HUES48 (cell line): ENCODE results near the gene SDK1.

Source experiments
- H3K27ac ChIP-seq: one replicate; pipeline ENCODE4 v1.7.0; 2013; ENCODE audit warnings: low read depth, low read length, inconsistent platforms
- H3K27me3 ChIP-seq: 2 replicates; pipeline ENCODE4 v1.6.1; 2013; ENCODE audit warnings: mild to moderate bottlenecking, low read length; ENCODE audit not compliant: control insufficient read depth, insufficient read depth
- H3K36me3 ChIP-seq: 2 replicates; pipeline ENCODE4 v1.6.1; 2013; ENCODE audit warnings: low read length; ENCODE audit not compliant: control insufficient read depth, insufficient read depth
- H3K4me1 ChIP-seq: 2 replicates; pipeline ENCODE4 v1.6.1; 2013; ENCODE audit warnings: mild to moderate bottlenecking, low read length; ENCODE audit not compliant: control insufficient read depth, insufficient read depth
- H3K4me3 ChIP-seq: 2 replicates; pipeline ENCODE4 v1.5.1; 2013; ENCODE audit warnings: mild to moderate bottlenecking, low read depth, low read length
- H3K9ac ChIP-seq: 2 replicates; pipeline ENCODE4 v1.6.1; 2013; ENCODE audit warnings: mild to moderate bottlenecking, low read depth, low read length, moderate library complexity
- H3K9me3 ChIP-seq: 2 replicates; pipeline ENCODE4 v1.6.1; 2013; ENCODE audit warnings: low read length; ENCODE audit not compliant: control insufficient read depth, insufficient read depth

Gene SDK1

GRCh38 chr7:4066206-4066605 is 765.2 kb downstream of the SDK1 start:
- Histone ChIP-seq H3K27me3 (no peaks in the 10 kb centered on the region), H3K4me3 (no peak overlapping the region), H3K27ac (no peak overlapping the region), H3K4me1 (no peaks in the 10 kb centered on the region), H3K9ac (no peak overlapping the region), H3K9me3 (no peaks in the 10 kb centered on the region), H3K36me3 (no peaks in the 10 kb centered on the region)

GRCh38 chr7:4066626-4067475 is 765.8 kb downstream of the SDK1 start:
- Histone ChIP-seq H3K9ac (no peak overlapping the region), H3K36me3 (no peaks in the 10 kb centered on the region), H3K4me1 (no peaks in the 10 kb centered on the region), H3K27me3 (no peaks in the 10 kb centered on the region), H3K4me3 (no peak overlapping the region), H3K27ac (no peak overlapping the region), H3K9me3 (no peaks in the 10 kb centered on the region)

- Histone ChIP-seq H3K4me3 (no peak overlapping the region), H3K9me3 (no peaks in the 10 kb centered on the region), H3K27me3 (no peaks in the 10 kb centered on the region), H3K36me3 (no peaks in the 10 kb centered on the region), H3K9ac (no peak overlapping the region), H3K27ac (no peak overlapping the region), H3K4me1 (no peaks in the 10 kb centered on the region)
Observed at GRCh38 chr7:4067476-4067760, 766.4 kb downstream of the SDK1 start.

GRCh38 chr7:4067874-4068273 is 766.8 kb downstream of the SDK1 start:
- Histone ChIP-seq H3K9ac (no peak overlapping the region), H3K27ac (no peak overlapping the region), H3K4me1 (no peaks in the 10 kb centered on the region), H3K36me3 (no peaks in the 10 kb centered on the region), H3K27me3 (no peaks in the 10 kb centered on the region), H3K4me3 (no peak overlapping the region), H3K9me3 (no peaks in the 10 kb centered on the region)

GRCh38 chr7:4068286-4068685 is 767.2 kb downstream of the SDK1 start:
- no peaks in the 10 kb centered on the region for H3K4me1 ChIP-seq
- H3K9ac ChIP-seq = no peak overlapping the region
- no peaks in the 10 kb centered on the region for H3K9me3 ChIP-seq
- H3K36me3 ChIP-seq = no peaks in the 10 kb centered on the region
- no peak overlapping the region for H3K4me3 ChIP-seq
- no peak overlapping the region for H3K27ac ChIP-seq
- no peaks in the 10 kb centered on the region for H3K27me3 ChIP-seq

DNA sequence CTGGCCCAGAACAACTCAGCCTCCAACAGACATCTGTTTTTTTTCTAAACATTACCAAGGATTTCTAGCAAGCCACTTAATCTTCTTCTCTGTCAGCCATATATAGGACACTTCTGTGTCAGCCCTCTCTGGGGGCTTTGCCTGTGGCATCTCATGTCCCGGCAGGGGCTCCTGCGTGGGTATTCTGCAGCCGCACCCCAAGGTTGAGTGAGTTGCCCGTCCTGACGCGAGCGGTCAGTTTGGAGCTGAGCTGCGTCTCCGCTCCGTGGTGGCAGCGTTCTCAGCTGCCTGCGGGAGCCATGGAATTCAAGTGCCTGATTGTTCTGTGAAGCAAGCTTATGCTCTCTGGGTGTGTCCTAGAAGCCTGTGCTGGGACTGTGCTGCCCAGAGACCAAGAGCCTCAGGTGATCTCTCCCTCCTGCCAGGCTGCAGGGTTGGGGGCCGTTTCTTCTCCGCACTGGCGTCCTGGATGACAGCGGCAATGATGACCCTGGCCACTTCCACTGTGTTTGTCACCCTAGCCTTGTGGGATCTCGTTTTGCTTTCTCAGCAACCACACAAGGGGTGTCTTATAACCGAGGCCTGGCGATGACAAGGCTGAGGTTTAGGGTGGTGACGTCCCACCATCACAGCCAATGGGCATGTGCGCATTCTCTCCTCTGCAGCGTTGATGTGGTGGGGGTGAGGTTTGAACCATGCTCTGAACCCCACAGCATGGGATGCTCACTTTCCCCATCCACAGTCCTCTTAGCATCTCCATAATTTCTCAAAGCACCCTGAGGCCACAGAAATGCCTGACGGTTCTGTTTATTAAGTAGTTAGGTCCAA is 768.4 kb downstream of the SDK1 start:
- H3K9me3 ChIP-seq = no peaks in the 10 kb centered on the region

GRCh38 chr7:4070214-4070613 is 769.2 kb downstream of the SDK1 start:
- Histone ChIP-seq H3K4me1 (no peaks in the 10 kb centered on the region), H3K4me3 (no peak overlapping the region), H3K9ac (no peak overlapping the region), H3K9me3 (no peaks in the 10 kb centered on the region), H3K27me3 (no peaks in the 10 kb centered on the region), H3K27ac (no peak overlapping the region), H3K36me3 (no peaks in the 10 kb centered on the region)

More for the DNA sequence above, 768.4 kb downstream of the SDK1 start:
- Histone ChIP-seq H3K4me1 (no peaks in the 10 kb centered on the region), H3K36me3 (no peaks in the 10 kb centered on the region), H3K27me3 (no peaks in the 10 kb centered on the region), H3K4me3 (no peak overlapping the region), H3K9ac (no peak overlapping the region), H3K27ac (no peak overlapping the region)

DNA sequence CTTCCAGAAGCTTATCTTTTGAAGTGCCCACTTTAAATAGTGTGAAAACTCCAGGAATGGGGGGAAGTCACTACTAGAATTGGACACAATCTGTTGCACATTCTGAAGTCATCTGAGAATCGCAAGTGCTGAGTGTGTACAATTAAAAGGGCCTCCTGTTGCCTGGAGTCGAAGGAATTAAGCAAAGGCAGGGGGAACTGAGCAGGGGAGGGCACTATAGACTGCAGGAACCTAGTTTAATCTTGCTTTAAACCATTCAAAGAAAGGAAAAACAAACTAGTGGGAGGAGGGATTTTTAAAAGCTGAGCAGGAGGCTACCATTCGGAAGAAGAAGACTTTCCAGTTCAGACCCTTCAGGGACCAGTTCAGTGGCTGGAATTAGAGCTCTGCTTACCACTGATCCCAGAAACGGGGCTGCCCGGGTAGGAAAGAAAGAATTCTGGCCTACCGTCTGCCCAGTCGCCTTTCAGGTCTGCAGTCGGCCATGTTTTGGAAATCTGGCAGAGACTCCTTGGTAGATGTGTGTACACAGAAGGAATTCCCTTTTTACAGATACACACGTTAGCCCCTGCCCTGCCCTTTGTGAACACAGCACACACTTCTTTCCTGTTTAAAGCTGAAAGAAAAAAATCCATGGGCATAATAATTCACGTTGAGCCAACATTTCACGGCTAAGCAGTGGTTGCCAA is 770.5 kb downstream of the SDK1 start:
- Histone ChIP-seq H3K27me3 (no peaks in the 10 kb centered on the region), H3K36me3 (no peaks in the 10 kb centered on the region), H3K9me3 (no peaks in the 10 kb centered on the region), H3K9ac (no peak overlapping the region), H3K4me1 (no peaks in the 10 kb centered on the region), H3K4me3 (no peak overlapping the region), H3K27ac (no peak overlapping the region)

GRCh38 chr7:4072161-4072925 is 771.3 kb downstream of the SDK1 start:
- H3K27ac ChIP-seq = no peak overlapping the region
- no peaks in the 10 kb centered on the region for H3K4me1 ChIP-seq
- no peaks in the 10 kb centered on the region for H3K36me3 ChIP-seq
- H3K27me3 ChIP-seq = no peaks in the 10 kb centered on the region
- H3K4me3 ChIP-seq = no peak overlapping the region
- no peak overlapping the region for H3K9ac ChIP-seq
- H3K9me3 ChIP-seq = no peaks in the 10 kb centered on the region

DNA sequence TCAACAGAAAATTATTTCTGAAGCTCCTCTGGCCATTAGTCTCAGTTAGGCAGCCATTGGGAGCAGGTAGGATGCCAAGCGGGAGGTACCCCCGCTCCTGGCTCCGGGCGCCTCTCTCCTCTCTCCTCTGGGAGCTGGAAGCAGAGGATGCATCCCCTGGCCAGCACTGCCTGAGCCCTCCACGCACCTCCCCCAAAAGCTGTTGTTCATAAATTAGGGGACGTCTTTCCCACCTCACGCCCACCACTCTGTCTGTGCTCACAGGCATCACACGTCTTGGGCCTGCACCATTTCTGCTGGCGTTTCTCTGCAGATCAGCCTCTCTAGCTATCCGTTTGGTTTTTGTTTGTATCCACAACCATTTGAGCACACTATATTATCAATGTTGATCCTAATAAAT is 772.0 kb downstream of the SDK1 start:
- no peak overlapping the region for H3K9ac ChIP-seq
- no peaks in the 10 kb centered on the region; the same call in 1 of the 2 replicates for H3K9me3 ChIP-seq
- H3K4me3 ChIP-seq = no peak overlapping the region
- no peaks in the 10 kb centered on the region for H3K36me3 ChIP-seq
- H3K27ac ChIP-seq = no peak overlapping the region
- H3K27me3 ChIP-seq = no peaks in the 10 kb centered on the region
- no peaks in the 10 kb centered on the region for H3K4me1 ChIP-seq
